WTC11 (cell line): ENCODE measurements around the gene CAPN11. TPM values are rescaled to one million over a fixed set of nuclear protein-coding genes. Genes with fewer than 3 reads are reported as not detected.

Experiments
- ATAC-seq: fragments of 200-7000 bp; cut with Tn5 transposase; 2 replicates; pipeline ENCODE4 v1.10.0; 2021; ENCODE audit warnings: mild to moderate bottlenecking, moderate library complexity
- CTCF ChIA-PET: fragments of 300-600 bp; sonication (Branson Sonifier 250); formaldehyde crosslinking; loops from one replicate; lab custom pipeline; 2021; ENCODE audit warnings: antibody characterized with exemption; lab: Charles Lee
- POLR2A ChIA-PET: fragments of 350-600 bp; sonication (Branson Sonifier 250); formaldehyde crosslinking; loops from one replicate; lab custom pipeline; 2021; ENCODE audit warnings: antibody characterized with exemption; lab: Charles Lee
- DNase-seq: peaks from one replicate; pipeline ENCODE4 v3.0.0; 2021; ENCODE audit warnings: low spot score
- H3K27ac Mint-ChIP-seq: 2 replicates; pipeline ENCODE4 v1.8.0; 2021; ENCODE audit warnings: mixed read lengths
- H3K27me3 Mint-ChIP-seq: 2 replicates; pipeline ENCODE4 v1.8.0; 2021; ENCODE audit warnings: low read depth, mild to moderate bottlenecking, moderate library complexity, mixed read lengths
- H3K36me3 Mint-ChIP-seq: 2 replicates; pipeline ENCODE4 v1.8.0; 2021; ENCODE audit warnings: mixed read lengths
- H3K4me1 Mint-ChIP-seq: 2 replicates; pipeline ENCODE4 v1.8.0; 2022; ENCODE audit warnings: mixed read lengths
- H3K4me3 Mint-ChIP-seq: 2 replicates; pipeline ENCODE4 v1.8.0; 2021; ENCODE audit warnings: mild to moderate bottlenecking, moderate library complexity, mixed read lengths
- H3K9me3 Mint-ChIP-seq: 2 replicates; pipeline ENCODE4 v1.8.0; 2021; ENCODE audit warnings: mixed read lengths
- ATF1 ChIP-seq: sonication (generic); formaldehyde crosslinking; IDR thresholded peaks from 2 replicates; pipeline ENCODE4 v1.8.1; 2023; ENCODE audit warnings: mild to moderate bottlenecking, moderate library complexity, missing genetic modification reagents
- CREM ChIP-seq: sonication (generic); formaldehyde crosslinking; IDR thresholded peaks from 2 replicates; pipeline ENCODE4 v1.8.1; 2022; ENCODE audit warnings: mild to moderate bottlenecking, missing genetic modification reagents, moderate library complexity
- FOXK1 ChIP-seq: sonication (generic); formaldehyde crosslinking; IDR thresholded peaks from 2 replicates; pipeline ENCODE4 v1.8.0; 2022; ENCODE audit warnings: mild to moderate bottlenecking, moderate library complexity, missing genetic modification reagents
- GABPB1 ChIP-seq: sonication (generic); formaldehyde crosslinking; IDR thresholded peaks from 2 replicates; pipeline ENCODE4 v1.8.1; 2023; ENCODE audit warnings: mild to moderate bottlenecking, missing genetic modification reagents
- IRF2 ChIP-seq: sonication (generic); formaldehyde crosslinking; IDR thresholded peaks from 2 replicates; pipeline ENCODE4 v1.8.0; 2022; ENCODE audit warnings: low read depth, missing genetic modification reagents, borderline replicate concordance
- JAZF1 ChIP-seq: fragments of 250-450 bp; sonication (Bioruptor Pico); IDR thresholded peaks from 2 replicates; pipeline ENCODE4 v1.9.0; 2021; ENCODE audit warnings: moderate library complexity, mild to moderate bottlenecking, inconsistent platforms
- NFE2L1 ChIP-seq: sonication (generic); formaldehyde crosslinking; IDR thresholded peaks from 2 replicates; pipeline ENCODE4 v1.8.1; 2023; ENCODE audit warnings: missing genetic modification reagents
- SMAD4 ChIP-seq: sonication (generic); formaldehyde crosslinking; IDR thresholded peaks from 2 replicates; pipeline ENCODE4 v1.8.0; 2022; ENCODE audit warnings: mild to moderate bottlenecking, missing genetic modification reagents
- SOX15 ChIP-seq: fragments of 250-450 bp; sonication (Bioruptor Pico); IDR thresholded peaks from 2 replicates; pipeline ENCODE4 v1.9.0; 2021; ENCODE audit warnings: mild to moderate bottlenecking
- SP1 ChIP-seq: sonication (generic); formaldehyde crosslinking; conservative IDR thresholded peaks from 2 replicates; pipeline ENCODE4 v1.8.1; 2022; ENCODE audit warnings: missing genetic modification reagents
- TCF7 ChIP-seq: sonication (generic); formaldehyde crosslinking; IDR thresholded peaks from 2 replicates; pipeline ENCODE4 v1.8.0; 2022; ENCODE audit warnings: mild to moderate bottlenecking, low read depth, missing genetic modification reagents, moderate library complexity
- TEAD1 ChIP-seq: sonication (generic); formaldehyde crosslinking; IDR thresholded peaks from 2 replicates; pipeline ENCODE4 v1.8.0; 2022; ENCODE audit warnings: mild to moderate bottlenecking, missing genetic modification reagents
- TEAD4 ChIP-seq: sonication (generic); formaldehyde crosslinking; IDR thresholded peaks from 2 replicates; pipeline ENCODE4 v1.8.0; 2022; ENCODE audit warnings: mild to moderate bottlenecking, missing genetic modification reagents
- ZNF138 ChIP-seq: sonication (generic); formaldehyde crosslinking; conservative IDR thresholded peaks from 2 replicates; pipeline ENCODE4 v1.8.1; 2022; ENCODE audit warnings: mild to moderate bottlenecking, moderate library complexity, missing genetic modification reagents
- ZNF317 ChIP-seq: sonication (generic); formaldehyde crosslinking; IDR thresholded peaks from 2 replicates; pipeline ENCODE4 v1.8.1; 2023; ENCODE audit warnings: low read depth, mild to moderate bottlenecking, moderate library complexity, missing genetic modification reagents, borderline replicate concordance
- ZNF396 ChIP-seq: fragments of 250-450 bp; sonication (Bioruptor Pico); IDR thresholded peaks from 2 replicates; pipeline ENCODE4 v1.8.0; 2021; ENCODE audit warnings: mild to moderate bottlenecking, moderate library complexity, borderline replicate concordance
- total RNA-seq: library from RNA; stranded (reverse); gene quantifications from 3 replicates; pipeline ENCODE4 v1.2.3, GENCODE V29; 2021
- TF ChIP-seq, protein P1 (sequence below): sonication (generic); formaldehyde crosslinking; IDR thresholded peaks from 2 replicates; pipeline ENCODE4 v1.8.1; 2022; ENCODE audit warnings: low read depth, mild to moderate bottlenecking, moderate library complexity, missing genetic modification reagents, borderline replicate concordance
- TF ChIP-seq, protein P2 (sequence below): sonication (generic); formaldehyde crosslinking; IDR thresholded peaks from 2 replicates; pipeline ENCODE4 v1.8.1; 2022; ENCODE audit warnings: mild to moderate bottlenecking, missing genetic modification reagents, moderate library complexity, borderline replicate concordance
- TF ChIP-seq, protein P3 (sequence below): sonication (generic); formaldehyde crosslinking; IDR thresholded peaks from 2 replicates; pipeline ENCODE4 v1.8.1; 2022; ENCODE audit warnings: low read depth, missing genetic modification reagents, borderline replicate concordance
- TF ChIP-seq, protein P4 (sequence below): fragments of 200-600 bp; IDR thresholded peaks from 2 replicates; pipeline ENCODE4 v1.8.0; 2022; ENCODE audit warnings: antibody characterized with exemption
- TF ChIP-seq, protein P5 (sequence below): fragments of 250-450 bp; sonication (Bioruptor Pico); IDR thresholded peaks from 2 replicates; pipeline ENCODE4 v1.9.0; 2021; ENCODE audit warnings: mild to moderate bottlenecking
- TF ChIP-seq, protein P6 (sequence below): sonication (generic); formaldehyde crosslinking; IDR thresholded peaks from 2 replicates; pipeline ENCODE4 v1.8.0; 2022; ENCODE audit warnings: mild to moderate bottlenecking, missing genetic modification reagents
- TF ChIP-seq, protein P7 (sequence below): sonication (generic); formaldehyde crosslinking; IDR thresholded peaks from 2 replicates; pipeline ENCODE4 v1.8.1; 2023; ENCODE audit warnings: mild to moderate bottlenecking, missing genetic modification reagents, moderate library complexity

Gene CAPN11
- total RNA-seq, 1 experiment from 2014 or later: 2.3 TPM

DNA sequence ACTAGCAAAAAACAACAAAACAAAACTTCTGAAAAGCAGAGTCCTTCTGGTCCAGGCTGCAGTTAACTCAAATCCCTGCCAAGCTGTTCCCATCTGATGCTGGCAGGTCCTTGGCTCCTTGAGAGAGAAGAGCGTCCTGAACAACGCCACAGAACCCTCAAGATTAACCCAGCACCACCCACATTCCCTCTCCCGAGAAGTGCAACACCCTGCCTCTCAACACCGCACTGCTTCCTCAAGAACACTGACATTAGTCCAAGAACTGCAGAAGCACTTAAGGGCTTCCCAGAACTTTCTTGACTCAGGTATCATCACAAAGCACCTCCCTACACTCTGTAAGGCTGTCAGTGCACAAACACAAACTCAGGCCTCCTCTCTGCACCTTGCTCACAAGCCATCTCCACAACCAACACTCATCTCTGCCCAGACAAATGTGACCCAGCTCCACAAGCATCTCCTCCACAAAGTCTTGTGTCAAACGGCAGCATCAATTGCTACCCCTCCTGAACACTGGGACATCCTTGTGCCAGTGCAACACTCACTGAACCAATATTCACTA is 38.8 kb upstream of the CAPN11 start (continued):
- TF ChIP-seq, protein P1, sequence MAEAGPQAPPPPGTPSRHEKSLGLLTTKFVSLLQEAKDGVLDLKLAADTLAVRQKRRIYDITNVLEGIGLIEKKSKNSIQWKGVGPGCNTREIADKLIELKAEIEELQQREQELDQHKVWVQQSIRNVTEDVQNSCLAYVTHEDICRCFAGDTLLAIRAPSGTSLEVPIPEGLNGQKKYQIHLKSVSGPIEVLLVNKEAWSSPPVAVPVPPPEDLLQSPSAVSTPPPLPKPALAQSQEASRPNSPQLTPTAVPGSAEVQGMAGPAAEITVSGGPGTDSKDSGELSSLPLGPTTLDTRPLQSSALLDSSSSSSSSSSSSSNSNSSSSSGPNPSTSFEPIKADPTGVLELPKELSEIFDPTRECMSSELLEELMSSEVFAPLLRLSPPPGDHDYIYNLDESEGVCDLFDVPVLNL (CRISPR knock-in tag): no peak
- TF ChIP-seq, protein P2, sequence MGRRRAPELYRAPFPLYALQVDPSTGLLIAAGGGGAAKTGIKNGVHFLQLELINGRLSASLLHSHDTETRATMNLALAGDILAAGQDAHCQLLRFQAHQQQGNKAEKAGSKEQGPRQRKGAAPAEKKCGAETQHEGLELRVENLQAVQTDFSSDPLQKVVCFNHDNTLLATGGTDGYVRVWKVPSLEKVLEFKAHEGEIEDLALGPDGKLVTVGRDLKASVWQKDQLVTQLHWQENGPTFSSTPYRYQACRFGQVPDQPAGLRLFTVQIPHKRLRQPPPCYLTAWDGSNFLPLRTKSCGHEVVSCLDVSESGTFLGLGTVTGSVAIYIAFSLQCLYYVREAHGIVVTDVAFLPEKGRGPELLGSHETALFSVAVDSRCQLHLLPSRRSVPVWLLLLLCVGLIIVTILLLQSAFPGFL (CRISPR knock-in tag): no peak
- TF ChIP-seq TCF7 (CRISPR knock-in tag) (no peak), SMAD4 (CRISPR knock-in tag) (no peak)
- TF ChIP-seq, protein P3, sequence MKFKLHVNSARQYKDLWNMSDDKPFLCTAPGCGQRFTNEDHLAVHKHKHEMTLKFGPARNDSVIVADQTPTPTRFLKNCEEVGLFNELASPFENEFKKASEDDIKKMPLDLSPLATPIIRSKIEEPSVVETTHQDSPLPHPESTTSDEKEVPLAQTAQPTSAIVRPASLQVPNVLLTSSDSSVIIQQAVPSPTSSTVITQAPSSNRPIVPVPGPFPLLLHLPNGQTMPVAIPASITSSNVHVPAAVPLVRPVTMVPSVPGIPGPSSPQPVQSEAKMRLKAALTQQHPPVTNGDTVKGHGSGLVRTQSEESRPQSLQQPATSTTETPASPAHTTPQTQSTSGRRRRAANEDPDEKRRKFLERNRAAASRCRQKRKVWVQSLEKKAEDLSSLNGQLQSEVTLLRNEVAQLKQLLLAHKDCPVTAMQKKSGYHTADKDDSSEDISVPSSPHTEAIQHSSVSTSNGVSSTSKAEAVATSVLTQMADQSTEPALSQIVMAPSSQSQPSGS (CRISPR knock-in tag): no peak

DNA sequence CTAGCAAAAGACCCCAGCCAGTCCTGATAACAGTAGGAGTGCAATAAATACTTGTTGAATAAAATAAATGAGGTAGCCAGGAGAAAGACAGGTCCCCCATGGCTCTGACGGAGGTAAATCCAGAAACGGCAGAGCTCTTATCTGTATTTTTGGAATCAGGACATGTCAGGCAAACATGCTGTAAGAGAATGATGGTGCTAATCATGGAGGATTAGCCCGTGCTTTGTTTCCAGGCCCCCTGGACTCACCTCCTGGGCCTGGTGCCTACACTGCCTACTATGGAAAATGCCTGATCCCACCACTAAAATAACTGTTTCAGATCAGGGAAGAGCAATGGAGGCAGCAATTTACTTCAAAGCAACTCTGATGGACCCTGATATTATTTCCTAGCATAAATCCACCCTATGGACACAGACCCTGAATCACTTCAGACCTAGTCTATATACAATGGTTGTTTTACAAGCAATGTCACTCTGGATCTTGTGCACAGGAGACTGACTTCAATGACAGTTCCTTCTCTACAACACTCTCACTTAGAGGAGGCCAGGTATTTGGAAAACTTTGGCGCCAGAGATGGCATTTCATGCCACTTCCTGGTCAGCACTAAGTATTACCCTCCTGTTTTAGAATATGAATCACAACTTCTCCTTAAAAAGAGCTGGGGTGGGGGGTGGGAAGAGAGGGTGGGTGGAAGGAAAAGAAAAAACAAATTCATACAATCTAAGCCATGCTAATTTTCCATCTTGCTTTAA is 37.8 kb upstream of the CAPN11 start:
- ChIA-PET POLR2A (interaction anchor here (0.7 kb wide), 1 partner anchor 18 kb away, joined by 3 read pairs; no protein-coding TSS in a partner anchor), CTCF (interaction anchor here (1.2 to 1.7 kb wide), 6 partner anchors 10 to 65 kb away, joined by 3 to 9 read pairs (median 5); no protein-coding TSS in a partner anchor)
- Mint-ChIP-seq H3K27ac (peak overlapping the region; percentile 63), H3K4me3 (no peak overlapping the region), H3K9me3 (no peaks in the 10 kb centered on the region), H3K27me3 (no peaks in the 10 kb centered on the region), H3K4me1 (peaks cover 62% of the 10 kb centered on the region), H3K36me3 (peaks cover 2% of the 10 kb centered on the region)
- DNase-seq (no peak), ATAC-seq (no peak)
- no peak for TF ChIP-seq ZNF138
- TF ChIP-seq TEAD1: no peak
- TF ChIP-seq GABPB1 (CRISPR knock-in tag): no peak
- no peak for TF ChIP-seq SOX15 (CRISPR knock-in tag)
- TF ChIP-seq FOXK1 (CRISPR knock-in tag): no peak
- TF ChIP-seq, protein P4, sequence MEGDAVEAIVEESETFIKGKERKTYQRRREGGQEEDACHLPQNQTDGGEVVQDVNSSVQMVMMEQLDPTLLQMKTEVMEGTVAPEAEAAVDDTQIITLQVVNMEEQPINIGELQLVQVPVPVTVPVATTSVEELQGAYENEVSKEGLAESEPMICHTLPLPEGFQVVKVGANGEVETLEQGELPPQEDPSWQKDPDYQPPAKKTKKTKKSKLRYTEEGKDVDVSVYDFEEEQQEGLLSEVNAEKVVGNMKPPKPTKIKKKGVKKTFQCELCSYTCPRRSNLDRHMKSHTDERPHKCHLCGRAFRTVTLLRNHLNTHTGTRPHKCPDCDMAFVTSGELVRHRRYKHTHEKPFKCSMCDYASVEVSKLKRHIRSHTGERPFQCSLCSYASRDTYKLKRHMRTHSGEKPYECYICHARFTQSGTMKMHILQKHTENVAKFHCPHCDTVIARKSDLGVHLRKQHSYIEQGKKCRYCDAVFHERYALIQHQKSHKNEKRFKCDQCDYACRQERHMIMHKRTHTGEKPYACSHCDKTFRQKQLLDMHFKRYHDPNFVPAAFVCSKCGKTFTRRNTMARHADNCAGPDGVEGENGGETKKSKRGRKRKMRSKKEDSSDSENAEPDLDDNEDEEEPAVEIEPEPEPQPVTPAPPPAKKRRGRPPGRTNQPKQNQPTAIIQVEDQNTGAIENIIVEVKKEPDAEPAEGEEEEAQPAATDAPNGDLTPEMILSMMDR: no peak
- TF ChIP-seq SP1 (CRISPR knock-in tag): no peak
- no peak for TF ChIP-seq JAZF1
- TF ChIP-seq, protein P5, sequence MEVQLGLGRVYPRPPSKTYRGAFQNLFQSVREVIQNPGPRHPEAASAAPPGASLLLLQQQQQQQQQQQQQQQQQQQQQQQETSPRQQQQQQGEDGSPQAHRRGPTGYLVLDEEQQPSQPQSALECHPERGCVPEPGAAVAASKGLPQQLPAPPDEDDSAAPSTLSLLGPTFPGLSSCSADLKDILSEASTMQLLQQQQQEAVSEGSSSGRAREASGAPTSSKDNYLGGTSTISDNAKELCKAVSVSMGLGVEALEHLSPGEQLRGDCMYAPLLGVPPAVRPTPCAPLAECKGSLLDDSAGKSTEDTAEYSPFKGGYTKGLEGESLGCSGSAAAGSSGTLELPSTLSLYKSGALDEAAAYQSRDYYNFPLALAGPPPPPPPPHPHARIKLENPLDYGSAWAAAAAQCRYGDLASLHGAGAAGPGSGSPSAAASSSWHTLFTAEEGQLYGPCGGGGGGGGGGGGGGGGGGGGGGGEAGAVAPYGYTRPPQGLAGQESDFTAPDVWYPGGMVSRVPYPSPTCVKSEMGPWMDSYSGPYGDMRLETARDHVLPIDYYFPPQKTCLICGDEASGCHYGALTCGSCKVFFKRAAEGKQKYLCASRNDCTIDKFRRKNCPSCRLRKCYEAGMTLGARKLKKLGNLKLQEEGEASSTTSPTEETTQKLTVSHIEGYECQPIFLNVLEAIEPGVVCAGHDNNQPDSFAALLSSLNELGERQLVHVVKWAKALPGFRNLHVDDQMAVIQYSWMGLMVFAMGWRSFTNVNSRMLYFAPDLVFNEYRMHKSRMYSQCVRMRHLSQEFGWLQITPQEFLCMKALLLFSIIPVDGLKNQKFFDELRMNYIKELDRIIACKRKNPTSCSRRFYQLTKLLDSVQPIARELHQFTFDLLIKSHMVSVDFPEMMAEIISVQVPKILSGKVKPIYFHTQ: no peak
- no peak for TF ChIP-seq ATF1 (CRISPR knock-in tag)
- TF ChIP-seq ZNF396 (CRISPR knock-in tag): no peak
- TF ChIP-seq ZNF317 (CRISPR knock-in tag): no peak
- TF ChIP-seq CREM (CRISPR knock-in tag): no peak
- TF ChIP-seq, protein P6, sequence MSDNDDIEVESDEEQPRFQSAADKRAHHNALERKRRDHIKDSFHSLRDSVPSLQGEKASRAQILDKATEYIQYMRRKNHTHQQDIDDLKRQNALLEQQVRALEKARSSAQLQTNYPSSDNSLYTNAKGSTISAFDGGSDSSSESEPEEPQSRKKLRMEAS: no peak
- TF ChIP-seq, protein P7, sequence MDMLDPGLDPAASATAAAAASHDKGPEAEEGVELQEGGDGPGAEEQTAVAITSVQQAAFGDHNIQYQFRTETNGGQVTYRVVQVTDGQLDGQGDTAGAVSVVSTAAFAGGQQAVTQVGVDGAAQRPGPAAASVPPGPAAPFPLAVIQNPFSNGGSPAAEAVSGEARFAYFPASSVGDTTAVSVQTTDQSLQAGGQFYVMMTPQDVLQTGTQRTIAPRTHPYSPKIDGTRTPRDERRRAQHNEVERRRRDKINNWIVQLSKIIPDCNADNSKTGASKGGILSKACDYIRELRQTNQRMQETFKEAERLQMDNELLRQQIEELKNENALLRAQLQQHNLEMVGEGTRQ (CRISPR knock-in tag): no peak
- no peak for TF ChIP-seq TEAD4 (CRISPR knock-in tag)
- TF ChIP-seq NFE2L1 (CRISPR knock-in tag): no peak
- TF ChIP-seq IRF2 (CRISPR knock-in tag): no peak
